ENCODE results near the gene MARK4. TPM values are rescaled to one million over a fixed set of nuclear protein-coding genes. Genes with fewer than 3 reads are reported as not detected.

MARK4 gene
- total RNA-seq, 1 donor from 2014 or later = 165 TPM

- Mint-ChIP-seq H3K9me3 (ENCODE audit: unreplicated experiment) (no peaks in the 10 kb centered on the region), H3K36me3 (ENCODE audit: low read depth, unreplicated experiment) (peaks cover 6% of the 10 kb centered on the region), H3K27me3 (ENCODE audit: unreplicated experiment) (peaks cover 16% of the 10 kb centered on the region), H3K4me3 (ENCODE audit: unreplicated experiment) (no peak overlapping the region), H3K4me1 (ENCODE audit: unreplicated experiment) (peaks cover 4% of the 10 kb centered on the region), H3K27ac (ENCODE audit: unreplicated experiment) (no peak overlapping the region)
- TF ChIP-seq, protein P1, sequence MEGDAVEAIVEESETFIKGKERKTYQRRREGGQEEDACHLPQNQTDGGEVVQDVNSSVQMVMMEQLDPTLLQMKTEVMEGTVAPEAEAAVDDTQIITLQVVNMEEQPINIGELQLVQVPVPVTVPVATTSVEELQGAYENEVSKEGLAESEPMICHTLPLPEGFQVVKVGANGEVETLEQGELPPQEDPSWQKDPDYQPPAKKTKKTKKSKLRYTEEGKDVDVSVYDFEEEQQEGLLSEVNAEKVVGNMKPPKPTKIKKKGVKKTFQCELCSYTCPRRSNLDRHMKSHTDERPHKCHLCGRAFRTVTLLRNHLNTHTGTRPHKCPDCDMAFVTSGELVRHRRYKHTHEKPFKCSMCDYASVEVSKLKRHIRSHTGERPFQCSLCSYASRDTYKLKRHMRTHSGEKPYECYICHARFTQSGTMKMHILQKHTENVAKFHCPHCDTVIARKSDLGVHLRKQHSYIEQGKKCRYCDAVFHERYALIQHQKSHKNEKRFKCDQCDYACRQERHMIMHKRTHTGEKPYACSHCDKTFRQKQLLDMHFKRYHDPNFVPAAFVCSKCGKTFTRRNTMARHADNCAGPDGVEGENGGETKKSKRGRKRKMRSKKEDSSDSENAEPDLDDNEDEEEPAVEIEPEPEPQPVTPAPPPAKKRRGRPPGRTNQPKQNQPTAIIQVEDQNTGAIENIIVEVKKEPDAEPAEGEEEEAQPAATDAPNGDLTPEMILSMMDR (IDR thresholded peaks at IDR 0.05; ENCODE audit: unreplicated experiment) = no peak
- DNase-seq (ENCODE audit: low spot score) = no peak
These were observed 93.8 kb downstream of the MARK4 start for GRCh38 chr19:45344621-45345505.

DNA sequence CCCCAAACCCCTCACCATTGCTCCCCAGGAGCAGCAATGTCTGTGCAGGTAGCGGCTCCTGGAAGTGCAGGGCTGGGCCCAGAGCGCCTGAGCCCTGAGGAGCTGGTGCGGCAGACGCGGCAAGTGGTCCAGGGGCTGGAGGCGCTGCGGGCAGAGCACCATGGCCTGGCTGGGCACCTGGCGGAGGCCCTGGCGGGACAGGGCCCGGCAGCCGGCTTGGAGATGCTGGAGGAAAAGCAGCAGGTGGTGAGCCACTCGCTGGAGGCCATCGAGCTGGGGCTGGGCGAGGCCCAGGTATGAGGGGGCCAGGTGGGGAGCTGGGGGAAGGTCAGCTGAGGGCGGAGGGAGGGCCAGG is 94.4 kb downstream of the MARK4 start:
- Mint-ChIP-seq H3K4me3 (ENCODE audit: unreplicated experiment) (no peak overlapping the region), H3K9me3 (ENCODE audit: unreplicated experiment) (no peaks in the 10 kb centered on the region), H3K27me3 (ENCODE audit: unreplicated experiment) (peaks cover 14% of the 10 kb centered on the region), H3K36me3 (ENCODE audit: low read depth, unreplicated experiment) (peaks cover 10% of the 10 kb centered on the region), H3K4me1 (ENCODE audit: unreplicated experiment) (no peaks in the 10 kb centered on the region), H3K27ac (ENCODE audit: unreplicated experiment) (no peak overlapping the region)
- TF ChIP-seq, protein P1 (IDR thresholded peaks at IDR 0.05; ENCODE audit: unreplicated experiment) = no peak
- no peak for DNase-seq (ENCODE audit: low spot score)

DNA sequence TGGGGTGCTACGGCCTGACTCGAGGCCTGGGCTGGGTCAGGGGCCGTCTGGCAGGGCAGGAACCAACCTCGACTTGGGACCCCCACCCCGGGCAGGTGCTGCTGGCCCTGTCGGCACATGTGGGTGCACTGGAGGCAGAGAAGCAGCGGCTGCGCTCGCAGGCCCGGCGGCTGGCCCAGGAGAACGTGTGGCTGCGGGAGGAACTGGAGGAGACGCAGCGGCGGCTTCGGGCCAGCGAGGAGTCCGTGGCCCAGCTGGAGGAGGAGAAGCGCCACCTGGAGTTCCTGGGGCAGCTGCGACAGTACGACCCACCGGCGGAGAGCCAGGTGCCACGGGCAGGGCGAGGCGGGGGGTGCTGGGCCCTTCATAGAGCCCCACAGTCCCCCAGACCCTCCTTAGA is 95.4 kb downstream of the MARK4 start:
- no peaks in the 10 kb centered on the region for H3K4me1 Mint-ChIP-seq (ENCODE audit: unreplicated experiment)
- H3K9me3 Mint-ChIP-seq (ENCODE audit: unreplicated experiment) = no peaks in the 10 kb centered on the region
- H3K27me3 Mint-ChIP-seq (ENCODE audit: unreplicated experiment) = peaks cover 17% of the 10 kb centered on the region
- TF ChIP-seq, protein P1 (IDR thresholded peaks at IDR 0.05; ENCODE audit: unreplicated experiment) = no peak
- no peak for DNase-seq (ENCODE audit: low spot score)
- H3K36me3 Mint-ChIP-seq (ENCODE audit: low read depth, unreplicated experiment) = peaks cover 16% of the 10 kb centered on the region
- H3K27ac Mint-ChIP-seq (ENCODE audit: unreplicated experiment) = no peak overlapping the region
- no peak overlapping the region for H3K4me3 Mint-ChIP-seq (ENCODE audit: unreplicated experiment)

DNA sequence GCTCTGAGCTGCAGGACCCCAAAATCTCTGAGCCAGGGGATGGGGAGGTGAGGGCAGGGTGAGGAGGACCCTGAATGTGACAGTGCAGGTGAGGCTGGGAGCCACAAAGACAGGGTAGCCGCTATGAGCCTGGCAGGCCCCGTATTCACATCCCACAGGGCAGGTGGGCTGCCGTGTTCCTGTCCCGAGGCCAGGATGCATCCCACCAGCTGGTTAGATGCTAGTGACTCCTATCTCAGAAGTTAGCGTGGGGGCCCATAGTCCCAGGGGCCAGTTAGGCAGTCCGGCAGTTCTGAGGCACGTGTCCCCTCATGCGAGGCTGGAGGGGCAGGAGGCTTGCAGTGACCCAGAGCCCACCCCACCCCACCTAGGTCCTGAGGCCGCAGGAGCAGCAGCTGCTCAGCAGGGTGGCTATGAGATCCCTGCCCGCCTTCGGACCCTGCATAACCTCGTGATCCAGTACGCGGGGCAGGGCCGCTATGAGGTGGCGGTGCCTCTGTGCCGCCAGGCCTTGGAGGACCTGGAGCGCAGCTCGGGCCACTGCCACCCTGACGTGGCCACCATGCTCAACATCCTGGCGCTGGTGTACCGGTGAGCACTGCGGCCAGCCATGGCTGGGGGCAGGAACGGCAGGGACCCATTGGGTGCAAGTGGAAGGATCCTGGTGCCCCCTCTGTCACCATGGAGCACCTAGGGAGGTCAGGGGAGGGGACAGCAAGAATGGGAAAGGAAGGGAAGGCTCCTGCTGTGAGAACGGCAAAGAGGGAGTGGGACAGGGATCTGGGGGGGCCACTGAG is 96.7 kb downstream of the MARK4 start:
- Mint-ChIP-seq H3K4me3 (ENCODE audit: unreplicated experiment) (no peak overlapping the region), H3K27ac (ENCODE audit: unreplicated experiment) (no peak overlapping the region), H3K27me3 (ENCODE audit: unreplicated experiment) (peaks cover 17% of the 10 kb centered on the region), H3K36me3 (ENCODE audit: low read depth, unreplicated experiment) (peaks cover 19% of the 10 kb centered on the region), H3K4me1 (ENCODE audit: unreplicated experiment) (no peaks in the 10 kb centered on the region), H3K9me3 (ENCODE audit: unreplicated experiment) (no peaks in the 10 kb centered on the region)
- TF ChIP-seq, protein P1 (IDR thresholded peaks at IDR 0.05; ENCODE audit: unreplicated experiment) = no peak
- no peak for DNase-seq (ENCODE audit: low spot score)

All from endothelial cell (in vitro differentiated cells).